GM21390 (cell line): ENCODE measurements around the gene LRRC8B.
"Not testable (repeated sequence)": the region's sequence is repeated elsewhere in the genome, so short reads cannot be mapped to it uniquely, and the experiment has no call there.

Experiments used
- ATAC-seq: cut with Tn5 transposase; IDR thresholded peaks from one replicate; pipeline ENCODE4 v1.9.1; 2021; ENCODE audit not compliant: unreplicated experiment

Gene LRRC8B

DNA sequence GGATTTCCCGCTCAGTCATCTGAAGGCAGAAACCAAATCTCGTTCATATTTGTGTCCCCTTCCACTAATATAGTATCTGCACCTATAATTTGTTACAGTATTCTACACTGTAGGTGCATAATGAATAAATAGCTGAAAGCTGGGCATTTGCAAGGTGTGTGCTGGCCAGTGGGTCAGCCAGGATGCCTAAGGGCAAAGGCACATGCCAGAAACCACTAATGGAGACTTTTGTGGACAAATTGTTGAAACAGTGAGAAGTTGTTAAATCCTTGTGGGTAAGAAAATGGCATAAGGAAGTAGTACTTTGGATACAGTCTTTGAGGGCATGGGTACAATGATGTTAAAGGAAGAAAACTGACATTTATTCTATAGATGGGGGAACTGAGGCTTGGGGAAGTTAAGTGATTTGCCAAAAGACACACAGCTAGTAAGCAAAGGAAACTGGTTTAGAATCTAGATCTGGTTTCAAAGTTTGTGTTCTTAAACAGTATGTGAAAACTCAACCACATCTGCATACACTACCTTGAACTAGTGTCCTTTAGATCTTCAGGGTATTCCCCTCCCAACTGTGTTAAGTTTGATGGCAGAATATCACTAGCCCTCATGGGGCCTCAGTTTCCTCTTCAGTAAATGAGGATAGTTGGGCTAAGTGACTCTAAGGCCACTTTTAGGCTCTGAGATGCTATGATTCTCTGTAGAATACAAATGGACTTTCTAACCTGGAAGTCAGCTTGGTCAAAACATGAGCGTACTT is 81.8 kb downstream of the LRRC8B start:
- ATAC-seq = no peak

DNA sequence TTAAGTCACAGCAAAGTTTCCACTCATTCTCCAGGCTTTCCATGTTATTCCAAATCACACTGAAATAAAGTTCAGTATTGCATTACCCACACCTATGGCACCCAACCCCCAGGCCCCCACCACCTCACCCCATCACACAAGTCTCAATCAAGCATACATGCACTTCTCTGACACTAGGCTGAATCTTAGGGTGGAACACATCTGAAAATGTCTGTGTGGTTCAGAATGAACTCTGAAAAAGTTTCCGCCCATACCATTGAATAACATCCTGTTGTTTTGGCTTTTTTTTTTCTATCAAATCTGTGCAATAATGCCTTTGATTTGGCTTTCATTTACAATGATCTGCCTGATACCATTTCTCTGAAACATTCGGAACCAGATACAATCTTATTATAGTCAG is 82.5 kb downstream of the LRRC8B start:
- ATAC-seq = no peak

GRCh38 chr1:89607586-89608318 is 83.1 kb downstream of the LRRC8B start:
- ATAC-seq = no peak

- no peak for ATAC-seq
Observed at GRCh38 chr1:89608319-89608983, 83.8 kb downstream of the LRRC8B start.

DNA sequence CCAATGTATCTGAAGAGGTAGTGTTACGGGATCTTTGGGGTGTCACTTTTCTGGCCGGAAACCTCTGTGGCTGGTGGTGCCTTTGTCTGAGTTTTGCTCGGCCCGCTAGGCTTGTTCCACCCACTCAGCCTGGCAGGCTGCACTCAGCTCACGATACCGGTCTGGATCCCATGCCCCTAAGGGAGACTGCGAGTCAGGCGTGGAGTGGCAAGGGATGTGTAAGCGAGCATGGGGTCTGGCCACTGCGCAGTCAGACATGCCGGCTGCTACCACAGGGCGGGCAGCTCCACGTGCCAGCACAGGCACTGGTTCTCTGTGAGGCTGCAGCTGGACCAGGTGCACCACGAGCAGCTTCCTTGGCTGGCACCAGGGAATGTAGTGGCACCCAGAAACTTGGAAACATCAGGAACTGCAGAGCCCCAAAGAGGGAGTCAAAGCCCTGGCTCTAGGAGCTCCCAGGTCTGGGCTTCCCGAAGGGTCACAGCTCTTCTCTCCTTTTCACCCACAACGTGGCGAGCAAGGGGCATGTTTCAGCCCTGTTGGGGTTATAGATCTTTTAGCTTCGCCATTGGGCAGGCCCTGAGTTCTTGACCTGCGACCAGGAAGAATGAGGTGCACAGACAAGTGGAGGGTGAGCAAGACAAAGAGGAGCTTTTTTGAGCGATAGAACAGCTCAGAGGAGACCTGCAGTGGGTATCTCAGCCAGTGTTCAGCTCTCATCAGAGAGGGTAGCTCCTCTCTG is 84.5 kb downstream of the LRRC8B start:
- no peak for ATAC-seq

DNA sequence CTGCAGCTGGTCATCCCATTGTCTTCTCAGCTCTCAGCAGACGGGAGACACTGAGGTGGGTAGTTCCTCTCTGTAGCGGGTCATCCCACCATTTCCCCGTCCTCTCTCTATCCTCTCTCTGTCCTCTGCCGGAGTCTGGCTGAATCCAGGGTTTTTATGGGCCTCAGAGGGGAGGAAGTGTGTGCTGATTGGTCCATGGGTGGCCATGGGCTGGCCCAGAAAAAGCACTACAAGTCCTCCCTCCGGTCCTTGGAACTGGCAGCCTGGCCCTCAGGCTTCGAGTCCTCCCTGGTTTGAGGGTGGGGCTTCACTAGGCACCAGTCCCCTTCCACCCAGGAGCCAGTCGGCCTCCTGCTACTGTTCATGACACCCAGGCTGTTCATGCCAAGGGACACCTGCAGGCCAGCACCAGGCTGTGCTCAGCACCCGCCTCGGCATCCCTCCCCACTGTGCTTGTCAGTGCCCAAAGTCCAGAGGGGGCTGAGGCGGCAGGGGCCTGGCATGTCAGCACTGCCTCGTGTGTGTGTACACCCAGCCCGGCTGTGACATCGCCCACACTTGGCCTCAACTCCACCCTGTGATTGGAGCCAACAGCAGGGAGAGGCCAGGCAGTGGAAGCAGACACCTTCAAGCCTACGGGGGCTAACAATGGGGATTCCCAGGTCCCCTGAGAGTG is 85.3 kb downstream of the LRRC8B start:
- ATAC-seq = no peak

GRCh38 chr1:89610457-89611011 is 85.9 kb downstream of the LRRC8B start:
- ATAC-seq = no peak

DNA sequence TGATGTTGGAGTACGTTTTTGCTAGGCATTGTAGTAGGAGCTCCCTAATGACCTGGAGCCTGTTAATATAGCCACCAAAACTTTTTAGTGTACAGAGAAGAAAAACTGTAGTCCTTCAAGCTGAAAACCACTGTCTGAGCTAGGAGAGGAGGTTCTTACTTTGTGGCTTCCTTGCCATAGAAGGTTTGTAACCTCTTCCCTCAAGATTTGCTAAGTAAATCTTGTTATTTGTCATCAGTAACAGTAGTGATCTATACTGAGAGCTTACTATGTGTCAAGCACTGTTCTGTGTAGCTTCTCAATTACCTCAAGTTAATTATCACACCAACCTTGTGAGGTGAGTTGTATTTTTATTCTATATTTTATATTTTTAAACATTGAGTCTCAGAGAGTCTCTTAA is 87.1 kb downstream of the LRRC8B start:
- ATAC-seq = peak; percentile 97

GRCh38 chr1:89613928-89614327 is 89.3 kb downstream of the LRRC8B start:
- no peak for ATAC-seq

DNA sequence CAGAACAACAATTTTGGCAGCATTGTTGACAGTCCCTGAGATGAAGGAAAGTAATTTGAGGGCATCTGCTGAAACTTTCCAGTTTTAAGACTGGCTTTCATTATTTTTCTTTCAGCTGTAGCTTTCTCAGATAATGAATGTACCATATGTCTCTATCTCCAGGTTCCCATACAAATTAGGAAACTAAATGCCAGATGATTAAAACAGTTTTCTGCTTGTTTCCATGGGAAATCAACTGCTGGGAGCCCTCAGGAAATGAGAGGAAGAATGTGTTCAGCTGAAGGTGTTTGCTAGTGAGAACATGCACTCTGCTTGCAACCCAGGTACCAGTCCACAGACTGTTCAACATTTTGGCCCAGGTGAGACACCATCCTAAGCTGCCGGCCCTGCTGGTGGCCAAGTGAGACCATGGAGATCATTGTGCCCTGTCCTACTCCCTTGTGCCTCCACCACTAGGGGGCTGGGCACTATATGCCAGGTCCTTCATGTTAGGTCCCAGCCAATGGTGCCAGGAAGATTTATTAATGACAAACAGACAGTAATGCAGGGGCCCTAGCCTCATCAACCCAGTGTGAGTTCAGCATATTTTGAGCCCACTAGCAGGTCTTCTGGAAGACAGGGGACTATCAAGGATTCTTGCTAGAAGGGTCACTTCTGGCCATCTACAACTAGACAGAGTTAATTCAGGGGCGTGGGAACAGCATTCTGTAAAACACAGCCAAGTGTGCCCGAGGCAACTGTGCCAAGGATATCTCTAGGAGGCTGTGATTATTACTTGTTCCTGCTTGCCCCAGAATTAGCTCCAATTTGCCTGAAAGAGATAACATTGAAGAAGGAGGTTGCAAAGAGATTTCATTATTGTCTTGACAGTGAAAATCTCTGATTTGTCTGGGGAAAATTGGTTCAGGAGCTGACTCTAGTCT is 91.3 kb downstream of the LRRC8B start:
- no peak for ATAC-seq

- ATAC-seq = no peak
Observed at GRCh38 chr1:89616844-89617627, 92.4 kb downstream of the LRRC8B start.

DNA sequence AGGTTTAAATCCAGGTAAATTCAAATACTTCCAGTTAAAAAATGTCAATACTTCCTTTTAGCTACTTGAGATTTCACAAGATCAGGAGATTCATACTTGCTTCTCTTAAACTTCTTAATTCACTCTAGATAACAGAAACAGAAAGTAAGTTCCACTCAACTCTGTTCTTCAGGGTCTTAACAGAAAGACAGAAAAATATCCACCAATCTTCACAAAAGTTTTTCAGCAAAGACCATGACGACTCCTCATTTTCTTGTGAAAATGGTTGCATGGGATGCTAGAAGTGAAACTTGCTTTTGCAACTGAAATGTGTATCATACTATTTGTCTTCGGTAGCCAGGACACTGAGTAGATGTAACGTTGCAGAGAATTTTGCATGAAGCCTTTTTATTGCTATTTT is 96.0 kb downstream of the LRRC8B start:
- ATAC-seq = no peak

GRCh38 chr1:89622895-89623294 is 98.3 kb downstream of the LRRC8B start:
- ATAC-seq = no peak

DNA sequence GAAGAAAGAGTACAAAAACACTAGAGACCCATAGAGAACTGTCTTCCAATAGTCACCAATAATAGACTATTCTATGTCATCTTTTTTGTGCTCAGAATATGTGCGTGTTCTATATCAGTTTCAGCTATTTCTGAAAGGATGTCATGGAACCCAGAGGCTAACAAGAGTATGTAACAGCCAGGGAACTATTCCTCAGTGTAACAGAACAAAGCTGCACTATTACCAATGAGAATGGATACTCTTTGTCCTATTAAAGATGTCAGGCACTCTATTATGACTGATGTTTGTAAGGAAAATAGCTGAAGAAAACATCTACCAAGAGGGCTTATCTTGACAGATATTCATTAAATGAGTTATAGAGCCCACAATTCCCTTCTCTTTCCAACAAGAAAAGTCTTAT is 99.7 kb downstream of the LRRC8B start:
- no peak for ATAC-seq

- no peak for ATAC-seq
Observed at GRCh38 chr1:89624715-89625323, 100.2 kb downstream of the LRRC8B start.

DNA sequence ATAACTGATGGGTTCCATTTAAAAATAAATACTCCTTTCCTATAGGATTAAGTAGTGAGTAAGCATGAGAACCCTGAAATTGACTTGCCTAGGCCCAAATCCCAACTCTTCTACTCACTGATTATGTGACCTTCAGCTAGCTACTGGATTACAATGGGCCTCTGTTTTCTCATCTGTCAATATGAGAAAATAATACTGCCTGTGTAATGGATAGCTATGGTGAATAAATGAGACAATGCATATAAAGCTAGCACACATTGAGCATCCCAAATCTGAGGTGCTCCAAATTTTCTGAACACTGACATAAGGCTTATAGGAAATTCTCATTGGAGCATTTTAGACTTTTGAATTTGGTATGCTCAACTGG is 103.0 kb downstream of the LRRC8B start:
- ATAC-seq = no peak

DNA sequence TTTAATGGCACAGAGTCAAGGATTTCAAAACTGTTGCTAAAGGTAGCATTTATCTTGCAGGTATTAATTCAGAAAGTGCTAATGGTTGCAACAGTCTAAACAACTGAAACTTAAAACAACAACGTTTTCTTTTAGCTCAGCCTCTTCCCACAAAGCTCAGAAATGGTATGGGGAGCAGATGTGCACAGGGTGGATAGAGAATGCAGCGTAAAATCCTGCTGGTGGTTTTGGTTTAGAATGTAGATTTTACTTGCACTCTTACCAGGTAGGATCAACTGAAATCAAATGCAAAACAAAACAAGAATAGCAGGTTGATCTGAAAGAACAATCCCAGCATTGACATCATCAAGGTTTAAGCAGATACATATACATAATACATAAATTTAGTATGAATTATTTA is 104.5 kb downstream of the LRRC8B start:
- ATAC-seq = no peak

- not testable (repeated sequence) for ATAC-seq
Observed at GRCh38 chr1:89629600-89629999, 105.0 kb downstream of the LRRC8B start.
